PFSK-1 (cell line): ENCODE results near the gene NIPBL.

Source experiments
- FOXP2 ChIP-seq: optimal IDR thresholded peaks from 2 replicates; pipeline ENCODE3; 2011; ENCODE audit warnings: borderline replicate concordance, control low read depth, inconsistent platforms; ENCODE audit not compliant: insufficient read depth; ENCODE audit errors: extremely low read length, extremely low read depth
- POLR2AphosphoS5 ChIP-seq: IDR thresholded peaks from 2 replicates; pipeline ENCODE4 v1.6.1; 2012; ENCODE audit warnings: low read depth, mild to moderate bottlenecking, control low read depth, low read length, moderate library complexity
- REST ChIP-seq, 2 experiments: IDR thresholded peaks; 2 replicates each; pipeline versions ENCODE4 v1.6.1 to v1.8.0; 2011 to 2012; ENCODE audit warnings: low read depth in 2 of 2, low read length in 2 of 2, control low read depth in 1 of 2, inconsistent platforms in 1 of 2, mild to moderate bottlenecking in 1 of 2, moderate library complexity in 1 of 2; ENCODE audit not compliant: insufficient read depth in 1 of 2
- SIN3A ChIP-seq: IDR thresholded peaks from 2 replicates; pipeline ENCODE4 v1.6.1; 2012; ENCODE audit warnings: mild to moderate bottlenecking, low read length, moderate library complexity, borderline replicate concordance; ENCODE audit not compliant: insufficient read depth
- TAF1 ChIP-seq: IDR thresholded peaks from 2 replicates; pipeline ENCODE4 v1.6.1; 2012; ENCODE audit warnings: low read length, control low read depth, borderline replicate concordance; ENCODE audit not compliant: insufficient read depth

NIPBL gene

GRCh38 chr5:36875790-36876298 lies 725 bp upstream of the NIPBL start:
- TF ChIP-seq SIN3A (no peak), POLR2AphosphoS5 (peak; percentile 4; the same call in 1 of the 2 replicates)

GRCh38 chr5:36876965-36877666 lies 547 bp downstream of the NIPBL start:
- TF ChIP-seq SIN3A (peak; percentile 22; the same call in 1 of the 2 replicates), TAF1 (no peak), FOXP2 (no peak), POLR2AphosphoS5 (no peak; the same call in 1 of the 2 replicates), REST (IDR thresholded peaks at IDR 0.05; ENCODE audit: insufficient read depth in 1 of 2, low read depth in 2 of 2, low read length in 2 of 2) (no peak)

GRCh38 chr5:36877667-36878391 lies 1.3 kb downstream of the NIPBL start:
- TF ChIP-seq SIN3A (no peak), REST (IDR thresholded peaks at IDR 0.05; ENCODE audit: insufficient read depth in 1 of 2, low read depth in 2 of 2, low read length in 2 of 2) (no peak), FOXP2 (no peak), TAF1 (no peak), POLR2AphosphoS5 (no peak)

GRCh38 chr5:36878392-36879082 lies 2.0 kb downstream of the NIPBL start:
- TF ChIP-seq POLR2AphosphoS5 (no peak), FOXP2 (no peak), SIN3A (no peak)

- no peak for TF ChIP-seq TAF1
These were observed 2.9 kb downstream of the NIPBL start for GRCh38 chr5:36879274-36880033.

GRCh38 chr5:36880761-36881160 lies 4.2 kb downstream of the NIPBL start:
- TF ChIP-seq TAF1, result no peak
- TF ChIP-seq POLR2AphosphoS5, result no peak
- TF ChIP-seq FOXP2, result no peak
- no peak for TF ChIP-seq REST (IDR thresholded peaks at IDR 0.05; ENCODE audit: insufficient read depth in 1 of 2, low read depth in 2 of 2, low read length in 2 of 2)
- TF ChIP-seq SIN3A, result no peak
